ENCODE data around the gene PALM3. TPM values are rescaled to one million over a fixed set of nuclear protein-coding genes. Genes with fewer than 3 reads are reported as not detected.

PALM3 gene
- total RNA-seq, 1 donor from 2014 or later = 0.95 TPM

GRCh38 chr19:14105680-14106079, 43.8 kb upstream of the PALM3 start:
- no peaks in the 10 kb centered on the region for H3K9me3 Mint-ChIP-seq (ENCODE audit: low read depth)
- H3K27ac Mint-ChIP-seq (ENCODE audit: unreplicated experiment) = no peak overlapping the region
- H3K36me3 Mint-ChIP-seq (ENCODE audit: low read depth) = peaks cover 12% of the 10 kb centered on the region
- no peak overlapping the region for H3K4me3 Mint-ChIP-seq (ENCODE audit: unreplicated experiment)
- TF ChIP-seq CTCF (IDR thresholded peaks at IDR 0.05) = no peak
- H3K4me1 Mint-ChIP-seq (ENCODE audit: low read depth) = no peaks in the 10 kb centered on the region
- DNase-seq (ENCODE audit: low spot score) = no peak
- no peaks in the 10 kb centered on the region for H3K27me3 Mint-ChIP-seq (ENCODE audit: low read depth)

GRCh38 chr19:14103310-14103709, 41.4 kb upstream of the PALM3 start:
- Mint-ChIP-seq H3K27ac (ENCODE audit: unreplicated experiment) (no peak overlapping the region), H3K27me3 (ENCODE audit: low read depth) (no peaks in the 10 kb centered on the region), H3K9me3 (ENCODE audit: low read depth) (no peaks in the 10 kb centered on the region), H3K4me3 (ENCODE audit: unreplicated experiment) (no peak overlapping the region), H3K36me3 (ENCODE audit: low read depth) (peaks cover 13% of the 10 kb centered on the region), H3K4me1 (ENCODE audit: low read depth) (no peaks in the 10 kb centered on the region)
- DNase-seq (ENCODE audit: low spot score) = no peak
- TF ChIP-seq CTCF (IDR thresholded peaks at IDR 0.05) = no peak

GRCh38 chr19:14102756-14103155, 40.9 kb upstream of the PALM3 start:
- no peaks in the 10 kb centered on the region for H3K4me1 Mint-ChIP-seq (ENCODE audit: low read depth)
- peaks cover 13% of the 10 kb centered on the region for H3K36me3 Mint-ChIP-seq (ENCODE audit: low read depth)
- no peak overlapping the region for H3K4me3 Mint-ChIP-seq (ENCODE audit: unreplicated experiment)
- H3K27ac Mint-ChIP-seq (ENCODE audit: unreplicated experiment) = no peak overlapping the region
- no peak for TF ChIP-seq CTCF (IDR thresholded peaks at IDR 0.05)
- H3K27me3 Mint-ChIP-seq (ENCODE audit: low read depth) = no peaks in the 10 kb centered on the region
- DNase-seq (ENCODE audit: low spot score) = no peak
- no peaks in the 10 kb centered on the region for H3K9me3 Mint-ChIP-seq (ENCODE audit: low read depth)

- Mint-ChIP-seq H3K4me3 (ENCODE audit: unreplicated experiment) (no peak overlapping the region), H3K4me1 (ENCODE audit: low read depth) (no peaks in the 10 kb centered on the region), H3K27me3 (ENCODE audit: low read depth) (no peaks in the 10 kb centered on the region), H3K36me3 (ENCODE audit: low read depth) (peaks cover 14% of the 10 kb centered on the region), H3K27ac (ENCODE audit: unreplicated experiment) (no peak overlapping the region), H3K9me3 (ENCODE audit: low read depth) (no peaks in the 10 kb centered on the region)
- no peak for TF ChIP-seq CTCF (IDR thresholded peaks at IDR 0.05)
- DNase-seq (ENCODE audit: low spot score) = no peak
Observed at GRCh38 chr19:14102102-14102696, 40.3 kb upstream of the PALM3 start.

- Mint-ChIP-seq H3K27me3 (ENCODE audit: low read depth) (no peaks in the 10 kb centered on the region), H3K4me1 (ENCODE audit: low read depth) (no peaks in the 10 kb centered on the region), H3K9me3 (ENCODE audit: low read depth) (no peaks in the 10 kb centered on the region), H3K4me3 (ENCODE audit: unreplicated experiment) (no peak overlapping the region), H3K36me3 (ENCODE audit: low read depth) (peaks cover 20% of the 10 kb centered on the region), H3K27ac (ENCODE audit: unreplicated experiment) (no peak overlapping the region)
- DNase-seq (ENCODE audit: low spot score) = no peak
- TF ChIP-seq CTCF (IDR thresholded peaks at IDR 0.05) = no peak
Observed at GRCh38 chr19:14101003-14101545, 39.2 kb upstream of the PALM3 start.
